HK-2 (cell line): ENCODE results near the gene RPS10.

Experiments used
- DNase-seq: peaks from one replicate; pipeline ENCODE4 v3.0.0-alpha.2; 2018; ENCODE audit not compliant: unreplicated experiment

RPS10 gene

GRCh38 chr6:34370361-34370760, 55.5 kb downstream of the RPS10 start:
- no peak for DNase-seq

DNA sequence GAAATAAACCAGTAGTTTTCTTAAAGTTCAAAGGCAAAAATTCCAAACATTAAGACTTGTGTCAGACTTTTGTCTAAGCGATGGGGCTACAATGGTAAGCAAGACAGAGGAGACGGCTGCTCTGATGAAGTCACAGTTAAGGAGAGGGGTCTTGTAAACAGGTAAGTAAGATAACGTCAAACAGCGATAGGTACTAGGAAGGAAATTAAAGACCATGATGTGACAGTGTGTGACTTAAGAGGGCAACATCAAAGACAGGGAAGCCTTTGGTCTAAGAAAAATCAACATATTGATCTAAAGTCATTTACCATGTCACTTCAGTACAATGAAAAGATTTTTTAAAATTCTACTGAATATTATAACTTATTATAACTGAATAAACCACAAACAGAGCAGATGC, 56.5 kb downstream of the RPS10 start:
- no peak for DNase-seq
